Ectodermal cell (in vitro differentiated cells): Measurements from ENCODE around the gene IL21R.

Source experiments
- H3K27ac ChIP-seq: 2 replicates; pipeline ENCODE4 v1.7.0; 2013; ENCODE audit warnings: mild to moderate bottlenecking, low read depth, low read length; ENCODE audit not compliant: insufficient read depth, poor library complexity, severe bottlenecking
- H3K27me3 ChIP-seq: 2 replicates; pipeline ENCODE4 v1.7.0; 2013; ENCODE audit warnings: mild to moderate bottlenecking, low read length; ENCODE audit not compliant: insufficient read depth, control insufficient read depth, poor library complexity, severe bottlenecking
- H3K36me3 ChIP-seq: one replicate; pipeline ENCODE4 v1.7.0; 2013; ENCODE audit warnings: low read length; ENCODE audit not compliant: control insufficient read depth, insufficient read depth
- H3K4me1 ChIP-seq: one replicate; pipeline ENCODE4 v1.7.0; 2013; ENCODE audit warnings: low read length; ENCODE audit not compliant: control insufficient read depth, insufficient read depth
- H3K4me3 ChIP-seq: 2 replicates; pipeline ENCODE4 v1.7.0; 2013; ENCODE audit warnings: low read depth, low read length, control low read depth; ENCODE audit not compliant: insufficient read depth
- H3K9me3 ChIP-seq: 2 replicates; pipeline ENCODE4 v1.7.0; 2013; ENCODE audit warnings: mild to moderate bottlenecking, low read length, moderate library complexity; ENCODE audit not compliant: control insufficient read depth
- WGBS, 2 experiments: methylation state at CpG; one replicate each; pipeline ENCODE4 v1.1.7; 2013; ENCODE audit warnings: missing lambda C conversion rate in 2 of 2; 5-methylcytosine and 5-hydroxymethylcytosine counted together

IL21R gene

DNA sequence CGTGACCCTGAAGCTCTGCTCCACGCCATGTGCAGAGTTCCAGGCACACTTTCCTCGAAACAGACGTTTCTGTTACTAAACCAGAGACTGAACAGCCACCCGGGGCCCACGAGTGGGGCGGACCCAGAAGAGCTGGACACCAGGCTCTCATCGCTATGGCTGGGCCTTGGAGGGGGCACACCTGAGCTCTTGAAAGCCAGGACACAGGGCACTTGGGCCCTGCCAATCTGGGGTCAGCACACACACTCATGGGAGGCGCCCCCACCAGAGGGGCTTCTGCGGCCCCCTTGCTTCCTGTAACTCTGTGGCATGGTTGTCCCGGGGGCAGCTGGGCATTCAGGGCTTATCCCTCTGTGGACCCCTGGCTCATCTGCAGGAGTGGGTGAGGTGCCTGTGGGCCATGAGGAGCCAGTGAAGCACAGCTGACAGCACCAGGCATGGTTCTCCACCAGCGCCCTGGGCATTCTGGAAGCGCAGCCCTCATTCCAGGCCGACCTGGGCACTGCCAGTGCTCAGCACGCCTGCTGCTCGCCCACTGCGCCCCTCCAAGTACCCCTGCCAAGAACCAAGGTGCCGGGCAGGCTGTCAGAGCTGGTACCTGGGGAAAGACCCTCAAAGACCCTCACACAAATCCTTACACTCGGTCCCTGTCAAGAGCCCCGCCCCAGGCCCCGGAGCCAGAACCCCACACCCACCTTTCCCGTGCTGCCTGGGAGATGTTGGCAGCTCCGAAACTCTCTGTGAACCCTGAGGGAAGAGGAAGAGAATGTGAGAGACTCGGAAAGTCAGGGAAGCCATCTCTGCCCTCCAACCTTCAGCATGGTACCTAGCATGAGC, 61.1 kb downstream of the IL21R start:
- WGBS, 2 experiments: 94 to 95% methylated on average over 24 of the region's 24 CpGs
- H3K4me1 ChIP-seq: no peaks in the 10 kb centered on the region
- no peak overlapping the region for H3K27ac ChIP-seq
- no peaks in the 10 kb centered on the region for H3K9me3 ChIP-seq
- no peak overlapping the region for H3K4me3 ChIP-seq
- H3K36me3 ChIP-seq: peaks cover 53% of the 10 kb centered on the region
- H3K27me3 ChIP-seq: no peaks in the 10 kb centered on the region

DNA sequence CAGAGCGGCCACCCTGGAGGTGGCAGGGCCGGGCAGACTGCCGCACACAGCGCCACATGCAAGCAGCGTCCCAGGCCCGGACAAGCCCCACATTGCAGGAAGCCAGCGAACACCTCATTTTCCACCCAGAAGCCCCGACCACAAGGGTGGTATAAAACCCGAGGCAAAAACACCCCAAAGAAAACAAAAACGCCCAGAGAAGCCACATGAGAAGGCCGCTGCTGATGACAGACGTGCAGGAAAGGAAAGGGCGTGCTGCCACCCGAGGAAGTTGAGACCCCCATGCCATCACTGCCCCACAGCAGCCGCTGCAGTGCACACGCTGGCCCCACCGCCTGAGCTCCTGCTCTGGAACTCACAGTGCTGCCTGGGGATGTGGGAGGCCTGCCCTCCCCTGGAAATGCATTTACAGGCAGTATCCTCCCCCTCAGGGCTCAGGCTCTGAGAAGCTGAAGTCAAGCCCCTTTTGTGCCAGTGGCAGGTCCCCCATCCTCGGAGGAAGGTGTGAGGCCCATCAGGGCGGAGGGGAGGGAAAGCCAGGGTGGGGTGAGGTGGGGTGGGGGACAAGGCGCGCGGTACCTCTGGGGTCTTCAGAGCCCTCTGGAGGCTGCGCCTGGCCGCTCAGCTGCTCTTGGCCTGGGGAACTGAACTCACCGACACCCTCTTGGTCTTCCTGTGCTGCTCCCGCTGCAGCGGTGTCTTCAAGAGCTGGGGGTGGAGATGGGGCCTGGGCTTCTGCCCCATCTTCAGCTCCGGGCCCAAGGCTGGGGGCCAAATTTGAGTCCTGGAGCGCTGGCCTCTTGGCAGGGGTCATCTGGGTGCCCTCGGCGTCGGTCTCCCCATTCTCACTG, 62.0 kb downstream of the IL21R start:
- no peak overlapping the region for H3K27ac ChIP-seq
- H3K4me3 ChIP-seq: no peak overlapping the region
- 95 to 96% methylated on average over 32 of the region's 32 CpGs for WGBS, 2 experiments
- peaks cover 58% of the 10 kb centered on the region for H3K36me3 ChIP-seq
- no peaks in the 10 kb centered on the region for H3K27me3 ChIP-seq
- no peaks in the 10 kb centered on the region for H3K4me1 ChIP-seq
- H3K9me3 ChIP-seq: no peaks in the 10 kb centered on the region

DNA sequence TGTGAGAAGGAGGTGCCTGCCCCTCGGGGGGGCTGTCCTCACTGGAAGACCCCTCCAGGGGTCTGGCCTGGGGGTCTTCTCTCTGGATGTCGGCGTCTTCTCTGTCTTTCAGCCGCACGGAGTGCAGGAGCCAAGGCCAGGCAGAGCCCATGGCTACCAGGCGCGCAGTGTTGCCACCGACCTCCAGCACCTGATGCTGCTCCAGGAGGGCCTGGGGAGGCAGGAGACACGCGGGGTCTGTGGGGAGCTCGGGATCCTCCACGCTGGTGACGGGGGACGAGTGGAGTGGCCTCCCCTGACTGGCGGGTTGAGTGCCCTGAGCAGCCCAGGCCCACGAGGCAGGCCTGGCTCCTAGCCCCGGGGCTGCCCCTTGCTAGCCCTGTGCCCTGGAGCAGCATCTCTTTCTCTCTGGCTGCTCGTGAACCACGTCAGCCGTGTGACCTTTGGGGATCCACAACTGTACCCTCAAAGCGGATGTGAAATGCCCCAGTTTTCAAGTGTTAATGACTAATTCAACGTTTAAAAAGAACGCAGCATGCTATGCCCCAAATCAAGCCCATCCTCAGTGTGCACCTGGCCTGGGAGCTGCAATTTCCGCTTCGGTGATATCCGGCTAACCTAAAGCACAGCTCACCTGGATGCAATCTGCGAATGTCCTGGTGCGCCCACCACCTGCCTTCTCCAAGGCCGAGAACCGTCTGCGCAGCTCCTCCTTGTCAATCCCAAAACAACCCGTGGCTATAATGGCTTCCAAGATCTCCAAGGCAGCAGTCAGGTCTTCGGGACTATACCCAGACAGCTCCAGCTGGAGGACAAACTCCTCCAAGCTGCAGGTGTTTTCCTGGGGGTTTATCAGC, 62.9 kb downstream of the IL21R start:
- Histone ChIP-seq H3K36me3 (peaks cover 61% of the 10 kb centered on the region), H3K4me3 (no peak overlapping the region), H3K27me3 (no peaks in the 10 kb centered on the region), H3K4me1 (no peaks in the 10 kb centered on the region), H3K9me3 (no peaks in the 10 kb centered on the region), H3K27ac (no peak overlapping the region)
- 96 to 97% methylated on average over 33 of the region's 33 CpGs for WGBS, 2 experiments

DNA sequence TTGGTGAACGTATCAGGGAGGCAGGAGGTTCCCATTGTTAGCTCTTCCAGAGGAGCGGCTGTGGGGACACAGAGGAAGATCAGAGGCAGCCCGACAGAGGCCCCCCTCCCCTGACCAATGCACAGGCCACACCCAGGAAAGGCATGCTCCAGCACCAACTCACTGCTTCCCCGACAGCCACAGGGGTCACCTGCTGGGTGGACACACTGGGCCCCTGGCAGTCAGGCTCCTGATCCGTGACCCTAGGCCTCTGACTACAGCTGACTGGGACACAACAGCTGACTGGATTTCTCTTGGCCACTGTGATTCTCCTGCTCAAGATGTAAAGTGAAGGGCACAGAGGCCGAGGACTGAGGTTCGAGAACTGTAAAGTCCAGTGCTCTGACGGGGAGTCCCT, 63.5 kb downstream of the IL21R start:
- WGBS, 2 experiments: 88 to 93% methylated on average over 8 of the region's 8 CpGs
- Histone ChIP-seq H3K4me1 (no peaks in the 10 kb centered on the region), H3K36me3 (peaks cover 59% of the 10 kb centered on the region), H3K27ac (no peak overlapping the region), H3K27me3 (no peaks in the 10 kb centered on the region), H3K4me3 (no peak overlapping the region), H3K9me3 (no peaks in the 10 kb centered on the region)

DNA sequence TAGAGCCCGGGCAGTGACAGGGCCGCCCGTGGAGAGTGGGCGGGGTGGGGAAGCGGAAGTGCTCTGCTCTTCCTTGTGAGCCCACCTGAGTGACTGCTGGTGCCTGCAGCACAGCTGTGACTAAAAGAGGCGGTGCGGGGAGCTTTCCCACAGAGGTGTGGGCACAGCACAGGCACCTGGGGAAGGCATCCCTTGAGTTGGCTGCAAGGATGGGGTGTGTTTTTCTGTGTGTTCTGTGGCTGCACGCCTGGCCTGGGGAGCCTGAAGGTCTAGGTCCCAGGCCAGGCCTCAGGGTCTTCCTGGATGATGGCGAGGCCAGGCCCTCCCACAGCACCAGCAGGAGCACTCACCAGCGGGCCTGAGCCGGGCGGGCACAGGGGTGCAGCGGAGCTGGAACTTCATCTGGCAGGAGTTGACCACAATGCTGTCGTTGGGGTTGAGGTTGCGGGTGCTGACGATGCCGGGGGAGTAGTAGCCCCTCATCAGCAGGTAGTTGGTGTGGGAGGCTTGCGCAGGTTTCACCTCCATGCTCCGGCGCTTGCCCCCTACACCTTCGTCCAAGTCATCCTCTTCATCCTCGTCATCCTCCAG, 67.1 kb downstream of the IL21R start:
- no peaks in the 10 kb centered on the region for H3K9me3 ChIP-seq
- no peak overlapping the region for H3K4me3 ChIP-seq
- WGBS, 2 experiments: 94 to 95% methylated on average over 22 of the region's 22 CpGs
- no peaks in the 10 kb centered on the region for H3K4me1 ChIP-seq
- no peaks in the 10 kb centered on the region for H3K27me3 ChIP-seq
- no peak overlapping the region for H3K27ac ChIP-seq
- peaks cover 64% of the 10 kb centered on the region for H3K36me3 ChIP-seq

DNA sequence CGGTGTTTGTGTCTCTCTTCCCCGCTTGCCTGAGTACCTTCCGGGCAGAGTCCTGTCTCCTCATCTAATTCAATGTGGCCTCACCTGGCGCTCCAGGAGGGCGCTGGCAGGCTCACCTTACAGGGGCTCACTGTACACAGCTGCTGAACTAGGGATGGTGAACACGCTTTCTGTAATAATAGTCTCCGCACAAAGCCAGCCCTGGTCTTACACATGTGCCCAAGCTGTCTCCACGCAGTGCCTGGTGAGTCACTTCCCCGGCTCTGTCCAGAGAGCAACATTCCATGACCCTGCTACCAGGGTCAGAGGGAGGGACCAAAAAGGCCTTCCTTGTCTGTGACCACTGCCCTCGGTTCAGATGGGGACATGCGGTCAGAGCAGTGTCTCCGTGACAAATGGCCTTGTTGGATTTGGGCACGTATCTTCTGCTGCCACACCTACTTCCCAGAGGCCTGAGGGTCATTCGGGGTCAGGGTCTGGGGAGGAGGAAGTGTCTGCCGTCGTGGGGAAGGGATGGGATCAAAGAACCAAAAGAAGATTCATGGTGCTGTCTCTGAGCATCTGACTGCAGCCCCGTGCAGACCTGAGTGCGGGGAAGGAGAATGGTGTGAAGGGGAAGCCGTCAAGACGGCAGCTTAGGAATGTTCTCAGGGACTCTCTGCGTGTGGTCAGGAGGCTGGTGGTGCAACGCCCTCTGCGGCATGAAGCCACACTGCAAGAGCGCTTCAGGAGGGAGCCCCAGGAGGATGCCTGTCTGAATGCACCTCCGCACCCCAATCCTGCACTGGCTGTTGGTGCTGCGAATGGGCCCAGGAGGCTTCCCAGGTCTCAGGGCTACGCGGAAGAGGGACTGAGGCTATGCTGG, 68.8 kb downstream of the IL21R start:
- WGBS, 2 experiments: 95% methylated on average over 28 of the region's 28 CpGs
- Histone ChIP-seq H3K9me3 (no peaks in the 10 kb centered on the region), H3K4me3 (no peak overlapping the region), H3K36me3 (peaks cover 66% of the 10 kb centered on the region), H3K27me3 (no peaks in the 10 kb centered on the region), H3K27ac (no peak overlapping the region), H3K4me1 (no peaks in the 10 kb centered on the region)

DNA sequence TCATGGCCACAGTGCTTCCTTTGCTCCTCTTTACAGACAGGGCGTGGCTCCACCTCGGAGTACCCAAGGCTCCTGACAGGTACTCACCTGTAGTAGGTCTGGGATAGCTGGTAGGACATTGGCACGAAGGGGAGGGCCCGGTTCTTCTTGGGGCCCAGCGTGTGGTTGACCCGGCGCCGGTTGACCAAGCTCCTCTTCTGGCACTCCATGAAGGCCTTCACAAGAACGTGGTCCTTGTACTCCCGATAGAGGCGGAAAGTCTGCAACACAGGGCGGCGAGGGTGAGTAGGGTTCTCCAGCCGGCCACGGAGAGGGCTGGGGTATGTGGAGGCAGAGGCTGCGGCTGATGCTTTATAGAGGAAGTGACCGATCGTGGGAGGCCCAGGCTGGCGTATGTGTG, 69.7 kb downstream of the IL21R start:
- no peak overlapping the region for H3K27ac ChIP-seq
- no peaks in the 10 kb centered on the region for H3K9me3 ChIP-seq
- peaks cover 63% of the 10 kb centered on the region for H3K36me3 ChIP-seq
- H3K4me1 ChIP-seq: no peaks in the 10 kb centered on the region
- no peaks in the 10 kb centered on the region for H3K27me3 ChIP-seq
- 96% methylated on average over 19 of the region's 19 CpGs for WGBS, 2 experiments
- H3K4me3 ChIP-seq: no peak overlapping the region

DNA sequence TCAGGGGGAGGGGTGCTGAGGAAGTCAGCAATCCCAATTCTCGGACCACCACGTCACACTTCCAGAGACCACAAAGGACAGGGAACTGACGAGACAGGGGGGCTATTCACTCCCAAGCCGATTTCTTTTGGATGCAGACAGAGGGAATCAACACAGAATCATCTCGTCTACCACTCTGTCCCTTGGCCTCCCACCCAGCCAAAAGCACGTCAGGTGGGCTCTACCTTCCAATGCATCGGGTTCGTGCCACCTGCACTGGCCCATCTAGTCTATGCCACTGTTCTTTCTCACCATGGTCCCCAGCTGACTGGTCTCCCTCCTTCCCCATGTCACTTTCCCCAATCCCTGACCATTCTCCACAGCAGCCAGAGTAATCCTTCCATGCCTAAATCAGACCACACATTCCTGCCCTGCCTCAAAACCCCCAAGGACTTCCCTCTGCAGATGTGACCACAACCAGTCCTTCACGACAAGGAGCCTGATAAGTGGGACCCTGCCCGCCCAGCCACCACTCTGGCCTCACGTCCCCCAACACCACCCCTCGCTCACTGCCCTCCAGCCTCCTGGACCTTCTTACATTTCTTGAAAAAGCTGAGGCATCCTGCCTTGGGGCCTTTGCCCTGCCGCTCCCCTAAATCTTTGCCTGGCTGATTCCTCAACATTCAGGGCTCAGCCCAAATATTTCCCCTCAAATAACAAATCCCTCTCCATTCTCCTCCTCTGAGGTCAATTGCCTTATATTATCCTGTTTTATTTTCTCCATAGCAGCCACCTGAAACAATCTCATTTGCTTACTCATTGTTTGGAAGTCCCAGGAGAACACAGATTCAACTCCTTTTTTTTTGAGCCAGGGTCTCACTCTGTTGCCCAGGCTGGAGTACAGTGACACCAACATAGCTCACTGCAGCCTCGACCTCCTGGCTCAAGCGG, 70.4 kb downstream of the IL21R start:
- WGBS, 2 experiments: 94 to 95% methylated on average over 15 of the region's 15 CpGs
- peaks cover 62% of the 10 kb centered on the region for H3K36me3 ChIP-seq
- H3K4me1 ChIP-seq: no peaks in the 10 kb centered on the region
- no peaks in the 10 kb centered on the region for H3K27me3 ChIP-seq
- no peak overlapping the region for H3K27ac ChIP-seq
- no peaks in the 10 kb centered on the region for H3K9me3 ChIP-seq
- no peak overlapping the region for H3K4me3 ChIP-seq
